Nephron progenitor cell (in vitro differentiated cells): Measurements from ENCODE around the gene DNAH8.

ENCODE experiments used
- DNase-seq: peaks from one replicate; pipeline ENCODE4 v3.0.0; 2021
- H3K27ac Mint-ChIP-seq: 2 replicates; pipeline ENCODE4 v1.8.0; 2021; ENCODE audit warnings: mild to moderate bottlenecking, moderate library complexity, mixed read lengths
- H3K27me3 Mint-ChIP-seq: 2 replicates; pipeline ENCODE4 v1.8.0; 2021; ENCODE audit warnings: mild to moderate bottlenecking, low read depth, mixed read lengths; ENCODE audit not compliant: poor library complexity
- H3K36me3 Mint-ChIP-seq: 2 replicates; pipeline ENCODE4 v1.8.0; 2021; ENCODE audit warnings: low read depth, mixed read lengths
- H3K4me1 Mint-ChIP-seq: 2 replicates; pipeline ENCODE4 v1.8.0; 2021; ENCODE audit warnings: mixed read lengths
- H3K4me3 Mint-ChIP-seq: 2 replicates; pipeline ENCODE4 v1.8.0; 2021; ENCODE audit warnings: mild to moderate bottlenecking, moderate library complexity, mixed read lengths
- H3K9me3 Mint-ChIP-seq: 2 replicates; pipeline ENCODE4 v1.8.0; 2021; ENCODE audit warnings: mild to moderate bottlenecking, moderate library complexity, mixed read lengths
- CTCF ChIP-seq: fragments of 200-600 bp; sonication (generic); IDR thresholded peaks from 2 replicates; pipeline ENCODE4 v1.5.0; 2021; ENCODE audit warnings: antibody characterized with exemption

The DNAH8 gene

GRCh38 chr6:38776515-38776914 is 61.4 kb downstream of the DNAH8 start:
- TF ChIP-seq CTCF, result no peak
- no peak overlapping the region for H3K27ac Mint-ChIP-seq
- no peak overlapping the region for H3K4me3 Mint-ChIP-seq
- no peaks in the 10 kb centered on the region for H3K27me3 Mint-ChIP-seq
- no peaks in the 10 kb centered on the region for H3K36me3 Mint-ChIP-seq
- H3K4me1 Mint-ChIP-seq, result no peaks in the 10 kb centered on the region
- DNase-seq, result no peak
- H3K9me3 Mint-ChIP-seq, result no peaks in the 10 kb centered on the region

- DNase-seq, result no peak
- Mint-ChIP-seq H3K4me3 (no peak overlapping the region), H3K9me3 (no peaks in the 10 kb centered on the region), H3K36me3 (no peaks in the 10 kb centered on the region), H3K4me1 (peaks cover 12% of the 10 kb centered on the region), H3K27ac (no peak overlapping the region), H3K27me3 (peaks cover 1% of the 10 kb centered on the region)
- no peak for TF ChIP-seq CTCF
Observed at GRCh38 chr6:38779310-38780062, 64.4 kb downstream of the DNAH8 start.

GRCh38 chr6:38782616-38783015 is 67.5 kb downstream of the DNAH8 start:
- no peaks in the 10 kb centered on the region for H3K36me3 Mint-ChIP-seq
- H3K27ac Mint-ChIP-seq, result no peak overlapping the region
- H3K9me3 Mint-ChIP-seq, result no peaks in the 10 kb centered on the region
- DNase-seq, result no peak
- H3K4me1 Mint-ChIP-seq, result peaks cover 12% of the 10 kb centered on the region
- H3K4me3 Mint-ChIP-seq, result no peak overlapping the region
- TF ChIP-seq CTCF, result no peak
- H3K27me3 Mint-ChIP-seq, result peaks cover 5% of the 10 kb centered on the region

- Mint-ChIP-seq H3K36me3 (no peaks in the 10 kb centered on the region), H3K4me3 (peak overlapping the region; percentile 11), H3K27me3 (peaks cover 5% of the 10 kb centered on the region), H3K4me1 (peaks cover 12% of the 10 kb centered on the region), H3K27ac (no peak overlapping the region), H3K9me3 (no peaks in the 10 kb centered on the region)
- TF ChIP-seq CTCF, result no peak
- no peak for DNase-seq
Observed at GRCh38 chr6:38783443-38784228, 68.5 kb downstream of the DNAH8 start.

- TF ChIP-seq CTCF, result no peak
- no peaks in the 10 kb centered on the region for H3K36me3 Mint-ChIP-seq
- H3K4me1 Mint-ChIP-seq, result peaks cover 12% of the 10 kb centered on the region
- no peak overlapping the region for H3K27ac Mint-ChIP-seq
- H3K4me3 Mint-ChIP-seq, result no peak overlapping the region
- no peaks in the 10 kb centered on the region for H3K9me3 Mint-ChIP-seq
- H3K27me3 Mint-ChIP-seq, result peaks cover 5% of the 10 kb centered on the region
- DNase-seq, result no peak
Observed at GRCh38 chr6:38784506-38785235, 69.6 kb downstream of the DNAH8 start.
